HepG2 (cell line): ENCODE results near the gene OTUB2.

ENCODE experiments used
- BRF2 ChIP-seq: sonication (generic); formaldehyde crosslinking; IDR thresholded peaks from 2 replicates; pipeline ENCODE4 v1.8.1; 2022; ENCODE audit warnings: mild to moderate bottlenecking, missing genetic modification reagents
- HCFC1 ChIP-seq: fragments of 150-350 bp; IDR thresholded peaks from 2 replicates; pipeline ENCODE4 v1.6.1; 2014; ENCODE audit warnings: low read depth, low read length
- MIER3 ChIP-seq: IDR thresholded peaks from 2 replicates; pipeline ENCODE4 v1.6.1; 2016; ENCODE audit warnings: missing compliant biosample characterization, borderline replicate concordance
- POLR2A ChIP-seq, 2 experiments: IDR thresholded peaks; 2 replicates each; pipeline ENCODE4 v1.6.1; 2011; ENCODE audit warnings: low read depth in 2 of 2, low read length in 2 of 2, mild to moderate bottlenecking in 1 of 2, moderate library complexity in 1 of 2; ENCODE audit not compliant: insufficient read depth in 1 of 2
- POLR2AphosphoS5 ChIP-seq: IDR thresholded peaks from 2 replicates; pipeline ENCODE4 v1.6.1; 2012; ENCODE audit warnings: low read depth, low read length
- RAD21 ChIP-seq: fragments of 450-650 bp; formaldehyde crosslinking; IDR thresholded peaks from 2 replicates; pipeline ENCODE4 v1.5.0; 2020; ENCODE audit warnings: mild to moderate bottlenecking
- WIZ ChIP-seq: sonication (generic); formaldehyde crosslinking; IDR thresholded peaks from 2 replicates; pipeline ENCODE4 v1.5.1; 2020; ENCODE audit warnings: mild to moderate bottlenecking, missing genetic modification reagents
- ZNF20 ChIP-seq: sonication (generic); formaldehyde crosslinking; IDR thresholded peaks from 2 replicates; pipeline ENCODE4 v1.4.0; 2020; ENCODE audit warnings: mild to moderate bottlenecking, moderate library complexity, missing genetic modification reagents
- ZNF274 ChIP-seq: sonication (generic); formaldehyde crosslinking; IDR thresholded peaks from 2 replicates; pipeline ENCODE4 v1.5.1; 2020; ENCODE audit warnings: mild to moderate bottlenecking, missing genetic modification reagents
- ZNF362 ChIP-seq: sonication (generic); formaldehyde crosslinking; IDR thresholded peaks from 2 replicates; pipeline ENCODE4 v1.4.0; 2020; ENCODE audit warnings: missing genetic modification reagents, mild to moderate bottlenecking, borderline replicate concordance
- ZNF607 ChIP-seq: sonication (generic); formaldehyde crosslinking; IDR thresholded peaks from 2 replicates; pipeline ENCODE4 v1.5.1; 2020; ENCODE audit warnings: missing genetic modification reagents, mild to moderate bottlenecking, borderline replicate concordance
- ZNF749 ChIP-seq: sonication (generic); formaldehyde crosslinking; IDR thresholded peaks from 2 replicates; pipeline ENCODE4 v1.8.0; 2022; ENCODE audit warnings: mild to moderate bottlenecking, missing genetic modification reagents, moderate library complexity, borderline replicate concordance
- TF ChIP-seq, protein P1 (sequence below): sonication (generic); formaldehyde crosslinking; IDR thresholded peaks from 2 replicates; pipeline ENCODE4 v1.5.0; 2020; ENCODE audit warnings: mild to moderate bottlenecking, missing genetic modification reagents, moderate library complexity
- TF ChIP-seq, protein P2 (sequence below): sonication (generic); formaldehyde crosslinking; IDR thresholded peaks from 2 replicates; pipeline ENCODE4 v1.5.0; 2020; ENCODE audit warnings: missing genetic modification reagents

DNA sequence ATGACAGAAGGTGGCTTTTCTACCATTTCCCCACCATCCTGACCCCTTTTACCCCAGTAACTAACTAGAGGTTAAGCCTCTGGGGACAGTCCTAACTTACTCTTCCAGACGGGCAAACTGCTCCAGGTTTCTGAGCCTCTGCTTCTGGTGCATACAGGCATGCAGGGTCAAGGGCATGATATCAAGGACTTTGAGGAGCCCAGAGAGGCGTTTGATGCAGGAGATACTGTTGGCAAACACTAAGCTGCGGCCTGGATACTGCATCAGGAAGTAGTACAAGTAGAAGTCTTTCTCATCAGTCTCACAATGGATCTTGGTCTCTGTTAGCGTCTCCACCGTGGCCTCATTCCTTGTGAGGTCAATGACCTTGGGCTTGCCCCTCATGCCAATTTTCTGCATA, 33.9 kb downstream of the OTUB2 start:
- TF ChIP-seq ZNF362 (CRISPR knock-in tag) (peak; percentile 29; the same call in 1 of the 2 replicates), BRF2 (no peak), RAD21 (CRISPR knock-in tag) (no peak), ZNF607 (CRISPR knock-in tag) (no peak), ZNF749 (CRISPR knock-in tag) (no peak), MIER3 (no peak), ZNF20 (CRISPR knock-in tag) (no peak), HCFC1 (no peak), WIZ (no peak), POLR2AphosphoS5 (no peak), POLR2A (IDR thresholded peaks at IDR 0.05; ENCODE audit: insufficient read depth in 1 of 2, low read depth in 2 of 2, low read length in 2 of 2) (no peak), ZNF274 (no peak)
- TF ChIP-seq, protein P1, sequence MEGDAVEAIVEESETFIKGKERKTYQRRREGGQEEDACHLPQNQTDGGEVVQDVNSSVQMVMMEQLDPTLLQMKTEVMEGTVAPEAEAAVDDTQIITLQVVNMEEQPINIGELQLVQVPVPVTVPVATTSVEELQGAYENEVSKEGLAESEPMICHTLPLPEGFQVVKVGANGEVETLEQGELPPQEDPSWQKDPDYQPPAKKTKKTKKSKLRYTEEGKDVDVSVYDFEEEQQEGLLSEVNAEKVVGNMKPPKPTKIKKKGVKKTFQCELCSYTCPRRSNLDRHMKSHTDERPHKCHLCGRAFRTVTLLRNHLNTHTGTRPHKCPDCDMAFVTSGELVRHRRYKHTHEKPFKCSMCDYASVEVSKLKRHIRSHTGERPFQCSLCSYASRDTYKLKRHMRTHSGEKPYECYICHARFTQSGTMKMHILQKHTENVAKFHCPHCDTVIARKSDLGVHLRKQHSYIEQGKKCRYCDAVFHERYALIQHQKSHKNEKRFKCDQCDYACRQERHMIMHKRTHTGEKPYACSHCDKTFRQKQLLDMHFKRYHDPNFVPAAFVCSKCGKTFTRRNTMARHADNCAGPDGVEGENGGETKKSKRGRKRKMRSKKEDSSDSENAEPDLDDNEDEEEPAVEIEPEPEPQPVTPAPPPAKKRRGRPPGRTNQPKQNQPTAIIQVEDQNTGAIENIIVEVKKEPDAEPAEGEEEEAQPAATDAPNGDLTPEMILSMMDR, result no peak
- TF ChIP-seq, protein P2, sequence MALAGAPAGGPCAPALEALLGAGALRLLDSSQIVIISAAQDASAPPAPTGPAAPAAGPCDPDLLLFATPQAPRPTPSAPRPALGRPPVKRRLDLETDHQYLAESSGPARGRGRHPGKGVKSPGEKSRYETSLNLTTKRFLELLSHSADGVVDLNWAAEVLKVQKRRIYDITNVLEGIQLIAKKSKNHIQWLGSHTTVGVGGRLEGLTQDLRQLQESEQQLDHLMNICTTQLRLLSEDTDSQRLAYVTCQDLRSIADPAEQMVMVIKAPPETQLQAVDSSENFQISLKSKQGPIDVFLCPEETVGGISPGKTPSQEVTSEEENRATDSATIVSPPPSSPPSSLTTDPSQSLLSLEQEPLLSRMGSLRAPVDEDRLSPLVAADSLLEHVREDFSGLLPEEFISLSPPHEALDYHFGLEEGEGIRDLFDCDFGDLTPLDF (CRISPR knock-in tag), result no peak
